ENCODE data around the gene CD40. TPM values are rescaled to one million over a fixed set of nuclear protein-coding genes. Genes with fewer than 3 reads are reported as not detected.

The CD40 gene
- polyA plus RNA-seq, 2 of the 4 experiments (the other 2 are of a cell fraction) = 4.9 to 5.2 TPM

- WGBS (ENCODE audit: missing lambda C conversion rate) = 53% methylated on average over 12 of the region's 13 CpGs
- ATAC-seq (no peak), FAIRE-seq (no peak), DNase-seq (ENCODE audit: low read depth in 1 of 2, low spot score in 1 of 2) (no peak)
- no peak overlapping the region for H3K4me2 ChIP-seq
- CTCF ChIA-PET = interaction anchor here (1.2 to 5.2 kb wide), 7 partner anchors 12 to 172 kb away, joined by 4 to 42 read pairs (median 18); no protein-coding TSS in a partner anchor
- no peaks in the 10 kb centered on the region for H3K4me1 ChIP-seq
- TF ChIP-seq, protein P1, sequence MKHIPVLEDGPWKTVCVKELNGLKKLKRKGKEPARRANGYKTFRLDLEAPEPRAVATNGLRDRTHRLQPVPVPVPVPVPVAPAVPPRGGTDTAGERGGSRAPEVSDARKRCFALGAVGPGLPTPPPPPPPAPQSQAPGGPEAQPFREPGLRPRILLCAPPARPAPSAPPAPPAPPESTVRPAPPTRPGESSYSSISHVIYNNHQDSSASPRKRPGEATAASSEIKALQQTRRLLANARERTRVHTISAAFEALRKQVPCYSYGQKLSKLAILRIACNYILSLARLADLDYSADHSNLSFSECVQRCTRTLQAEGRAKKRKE (CRISPR knock-in tag; IDR thresholded peaks at IDR 0.05; ENCODE audit: low read depth) = no peak
- H3K9me3 ChIP-seq = no peaks in the 10 kb centered on the region
- no peak overlapping the region for H3K4me3 ChIP-seq
- POLR2A ChIA-PET = no interaction called here
- no peak overlapping the region for H3K27ac ChIP-seq
Measured at GRCh38 chr20:46176739-46177378, 58.7 kb downstream of the CD40 start.

GRCh38 chr20:46177768-46178167 is 59.7 kb downstream of the CD40 start:
- ChIA-PET POLR2A (no interaction called here), CTCF (interaction anchor here (1.2 to 5.2 kb wide), 5 partner anchors 13 to 164 kb away, joined by 3 to 21 read pairs (median 5); no protein-coding TSS in a partner anchor)
- 68% methylated on average over 15 of the region's 15 CpGs for WGBS (ENCODE audit: missing lambda C conversion rate)
- DNase-seq (ENCODE audit: low read depth in 1 of 2, low spot score in 1 of 2) (no peak), ATAC-seq (no peak), FAIRE-seq (no peak)
- TF ChIP-seq BHLHE40 (IDR thresholded peaks at IDR 0.05; ENCODE audit: low read depth, low read length) (no peak), ZSCAN20 (CRISPR knock-in tag; IDR thresholded peaks at IDR 0.05) (no peak), KDM5A (IDR thresholded peaks at IDR 0.05) (no peak), RFX5 (IDR thresholded peaks at IDR 0.05) (no peak)
- H3K4me1 ChIP-seq = no peaks in the 10 kb centered on the region
- H3K4me2 ChIP-seq = no peak overlapping the region
- H3K9me3 ChIP-seq = no peaks in the 10 kb centered on the region
- no peak overlapping the region for H3K27ac ChIP-seq
- H3K4me3 ChIP-seq = no peak overlapping the region

- H3K4me1 ChIP-seq = no peaks in the 10 kb centered on the region
- TF ChIP-seq, protein P2, sequence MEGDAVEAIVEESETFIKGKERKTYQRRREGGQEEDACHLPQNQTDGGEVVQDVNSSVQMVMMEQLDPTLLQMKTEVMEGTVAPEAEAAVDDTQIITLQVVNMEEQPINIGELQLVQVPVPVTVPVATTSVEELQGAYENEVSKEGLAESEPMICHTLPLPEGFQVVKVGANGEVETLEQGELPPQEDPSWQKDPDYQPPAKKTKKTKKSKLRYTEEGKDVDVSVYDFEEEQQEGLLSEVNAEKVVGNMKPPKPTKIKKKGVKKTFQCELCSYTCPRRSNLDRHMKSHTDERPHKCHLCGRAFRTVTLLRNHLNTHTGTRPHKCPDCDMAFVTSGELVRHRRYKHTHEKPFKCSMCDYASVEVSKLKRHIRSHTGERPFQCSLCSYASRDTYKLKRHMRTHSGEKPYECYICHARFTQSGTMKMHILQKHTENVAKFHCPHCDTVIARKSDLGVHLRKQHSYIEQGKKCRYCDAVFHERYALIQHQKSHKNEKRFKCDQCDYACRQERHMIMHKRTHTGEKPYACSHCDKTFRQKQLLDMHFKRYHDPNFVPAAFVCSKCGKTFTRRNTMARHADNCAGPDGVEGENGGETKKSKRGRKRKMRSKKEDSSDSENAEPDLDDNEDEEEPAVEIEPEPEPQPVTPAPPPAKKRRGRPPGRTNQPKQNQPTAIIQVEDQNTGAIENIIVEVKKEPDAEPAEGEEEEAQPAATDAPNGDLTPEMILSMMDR (IDR thresholded peaks at IDR 0.05) = no peak
- TF ChIP-seq RCOR1 (IDR thresholded peaks at IDR 0.05; ENCODE audit: low read depth, low read length) (no peak), MAFK (IDR thresholded peaks at IDR 0.05; ENCODE audit: partially characterized antibody) (no peak), KDM1A (IDR thresholded peaks at IDR 0.05; ENCODE audit: low read depth) (no peak), ZNF302 (CRISPR knock-in tag; IDR thresholded peaks at IDR 0.05) (no peak), PBX3 (IDR thresholded peaks at IDR 0.05) (no peak), NFE2L2 (conservative IDR thresholded peaks at IDR 0.05; ENCODE audit: low read length) (no peak), FOSB (CRISPR knock-in tag; IDR thresholded peaks at IDR 0.05) (no peak), CHD2 (IDR thresholded peaks at IDR 0.05; ENCODE audit: low read length, partially characterized antibody) (no peak)
- H3K9me3 ChIP-seq = no peaks in the 10 kb centered on the region
- FAIRE-seq = no peak
- H3K4me2 ChIP-seq = no peak overlapping the region
- POLR2A ChIA-PET = no interaction called here
- DNase-seq (ENCODE audit: low read depth in 1 of 2, low spot score in 1 of 2) = no peak
- no peak for ATAC-seq
- WGBS (ENCODE audit: missing lambda C conversion rate) = 41% methylated on average over 8 of the region's 8 CpGs
- CTCF ChIA-PET = interaction anchor here (1.3 to 2.2 kb wide), 5 partner anchors 12 to 165 kb away, joined by 3 to 7 read pairs (median 4); no protein-coding TSS in a partner anchor
- H3K27ac ChIP-seq = no peak overlapping the region
- H3K4me3 ChIP-seq = no peak overlapping the region
Measured at GRCh38 chr20:46178891-46179290, 60.8 kb downstream of the CD40 start.

Other genes starting within 250 kb of the CD40 start
- gene ZSWIM1, start 237.1 kb upstream of the CD40 start, polyA plus RNA-seq (2011; rRNA removed) = 4.7 and 7.6 TPM in 2 replicates
- gene ZSWIM1, start 237.1 kb upstream of the CD40 start, polyA plus RNA-seq (2017; fragmentation: RNase III; extraction: RNeasy Plus Mini Kit Qiagen cat#74134 plus additional on column Dnase treatment) = 5.8 to 6.6 TPM (median 6.1 TPM) in 3 replicates
- 0.31 and 0.54 TPM in 2 replicates for gene SPATA25, start 230.7 kb upstream of the CD40 start, polyA plus RNA-seq (2011; rRNA removed)
- gene SPATA25, start 230.7 kb upstream of the CD40 start, polyA plus RNA-seq (2017; fragmentation: RNase III; extraction: RNeasy Plus Mini Kit Qiagen cat#74134 plus additional on column Dnase treatment) = 0.59 to 1.3 TPM (median 0.77 TPM) in 3 replicates
- gene NEURL2, start 227.1 kb upstream of the CD40 start, polyA plus RNA-seq (2011; rRNA removed) = 0.56 and 0.57 TPM in 2 replicates
- 1.4 to 1.6 TPM (median 1.4 TPM) in 3 replicates for gene NEURL2, start 227.1 kb upstream of the CD40 start, polyA plus RNA-seq (2017; fragmentation: RNase III; extraction: RNeasy Plus Mini Kit Qiagen cat#74134 plus additional on column Dnase treatment)
- gene CTSA, start 227.0 kb upstream of the CD40 start, polyA plus RNA-seq (2011; rRNA removed) = 53.1 and 61.2 TPM in 2 replicates
- 76.4 to 95.6 TPM (median 93.2 TPM) in 3 replicates for gene CTSA, start 227.0 kb upstream of the CD40 start, polyA plus RNA-seq (2017; fragmentation: RNase III; extraction: RNeasy Plus Mini Kit Qiagen cat#74134 plus additional on column Dnase treatment)
- 2.7 and 4.5 TPM in 2 replicates for gene PLTP, start 206.2 kb upstream of the CD40 start, polyA plus RNA-seq (2011; rRNA removed)
- 0.97 to 1.6 TPM (median 1.5 TPM) in 3 replicates for gene PLTP, start 206.2 kb upstream of the CD40 start, polyA plus RNA-seq (2017; fragmentation: RNase III; extraction: RNeasy Plus Mini Kit Qiagen cat#74134 plus additional on column Dnase treatment)
- gene PCIF1, start 183.6 kb upstream of the CD40 start, polyA plus RNA-seq (2011; rRNA removed) = 19.7 and 24.3 TPM in 2 replicates
- 18.7 to 21.6 TPM (median 21.4 TPM) in 3 replicates for gene PCIF1, start 183.6 kb upstream of the CD40 start, polyA plus RNA-seq (2017; fragmentation: RNase III; extraction: RNeasy Plus Mini Kit Qiagen cat#74134 plus additional on column Dnase treatment)
- gene ZNF335, start 146.1 kb upstream of the CD40 start, polyA plus RNA-seq (2011; rRNA removed) = 7.3 and 8.4 TPM in 2 replicates
- 9.1 to 10.3 TPM (median 9.3 TPM) in 3 replicates for gene ZNF335, start 146.1 kb upstream of the CD40 start, polyA plus RNA-seq (2017; fragmentation: RNase III; extraction: RNeasy Plus Mini Kit Qiagen cat#74134 plus additional on column Dnase treatment)
- gene MMP9, start 109.4 kb upstream of the CD40 start, polyA plus RNA-seq (2011; rRNA removed) = 0.09 and 0.12 TPM in 2 replicates
- gene MMP9, start 109.4 kb upstream of the CD40 start, polyA plus RNA-seq (2017; fragmentation: RNase III; extraction: RNeasy Plus Mini Kit Qiagen cat#74134 plus additional on column Dnase treatment) = 0.06 to 0.34 TPM (median 0.24 TPM) in 3 replicates
- 3.0 and 3.5 TPM in 2 replicates for gene SLC12A5, start 89.1 kb upstream of the CD40 start, polyA plus RNA-seq (2011; rRNA removed)
- 10.8 to 11.7 TPM (median 11.5 TPM) in 3 replicates for gene SLC12A5, start 89.1 kb upstream of the CD40 start, polyA plus RNA-seq (2017; fragmentation: RNase III; extraction: RNeasy Plus Mini Kit Qiagen cat#74134 plus additional on column Dnase treatment)
- 22.2 and 28.0 TPM in 2 replicates for gene NCOA5, start 28.4 kb upstream of the CD40 start, polyA plus RNA-seq (2011; rRNA removed)
- gene NCOA5, start 28.4 kb upstream of the CD40 start, polyA plus RNA-seq (2017; fragmentation: RNase III; extraction: RNeasy Plus Mini Kit Qiagen cat#74134 plus additional on column Dnase treatment) = 26.2 to 27.2 TPM (median 27.1 TPM) in 3 replicates
- gene CDH22, start 190.2 kb downstream of the CD40 start, polyA plus RNA-seq (2011; rRNA removed) = not detected in 2 replicates
- gene CDH22, start 190.2 kb downstream of the CD40 start, polyA plus RNA-seq (2017; fragmentation: RNase III; extraction: RNeasy Plus Mini Kit Qiagen cat#74134 plus additional on column Dnase treatment) = 0.03 TPM in 1 of 3 replicates, not detected in the others

Measured in A549 (cell line).